IMR-90 (cell line): ENCODE measurements around the gene PTGES. TPM values are rescaled to one million over a fixed set of nuclear protein-coding genes. Genes with fewer than 3 reads are reported as not detected.

Experiments used
- ATAC-seq: fragments of 200-7000 bp; cut with Tn5 transposase; 2 replicates; pipeline ENCODE4 v1.9.1; 2020; ENCODE audit warnings: low read depth, mild to moderate bottlenecking, moderate library complexity
- BruUV-seq: library from RNA; stranded (reverse); fragments of 400-500 nt; replicated peaks from 2 replicates; lab custom pipeline; 2021; lab: Mats Ljungman, UMichigan
- CTCF ChIA-PET: fragments of 300-600 bp; formaldehyde crosslinking; extraction: SDS; loops from one replicate; lab custom pipeline; 2021; ENCODE audit warnings: antibody characterized with exemption; lab: Yijun Ruan, JAX
- POLR2A ChIA-PET: fragments of 300-600 bp; sonication (Branson Sonifier 250); formaldehyde crosslinking; loops from one replicate; lab custom pipeline; 2022; ENCODE audit warnings: antibody characterized with exemption; ENCODE audit not compliant: unreplicated experiment; lab: Charles Lee
- DNase-seq: peaks from one replicate; pipeline ENCODE4 v3.0.0; 2013
- H2AFZ ChIP-seq: replicated peaks from 2 replicates; pipeline ENCODE3; 2013; ENCODE audit warnings: low read length, mild to moderate bottlenecking; ENCODE audit not compliant: poor library complexity
- H2AK5ac ChIP-seq: 2 replicates; pipeline ENCODE4 v1.6.1; 2013; ENCODE audit warnings: low read depth, low read length, inconsistent platforms
- H2AK9ac ChIP-seq: replicated peaks from 2 replicates; pipeline ENCODE3; 2013; ENCODE audit warnings: mild to moderate bottlenecking, low read depth, low read length, moderate library complexity; ENCODE audit not compliant: poor library complexity
- H2BK120ac ChIP-seq: 2 replicates; pipeline ENCODE4 v1.6.1; 2013; ENCODE audit warnings: low read depth, low read length, inconsistent platforms
- H2BK15ac ChIP-seq: 3 replicates; pipeline ENCODE4 v1.6.1; 2013; ENCODE audit warnings: low read depth, low read length, inconsistent platforms
- H2BK20ac ChIP-seq: 2 replicates; pipeline ENCODE4 v1.6.1; 2013; ENCODE audit warnings: low read depth, mild to moderate bottlenecking, inconsistent platforms, low read length, moderate library complexity
- H2BK5ac ChIP-seq: 2 replicates; pipeline ENCODE4 v1.6.1; 2013; ENCODE audit warnings: mild to moderate bottlenecking, low read depth, low read length, inconsistent platforms; ENCODE audit not compliant: poor library complexity, severe bottlenecking
- H3K14ac ChIP-seq: replicated peaks from 2 replicates; pipeline ENCODE4 v1.6.1; 2013; ENCODE audit warnings: low read depth, low read length, inconsistent platforms
- H3K18ac ChIP-seq: 2 replicates; pipeline ENCODE4 v1.6.1; 2013; ENCODE audit warnings: low read depth, low read length, control low read depth
- H3K23ac ChIP-seq: 2 replicates; pipeline ENCODE4 v1.6.1; 2013; ENCODE audit warnings: low read depth, low read length, inconsistent platforms
- H3K27ac ChIP-seq: 2 replicates; pipeline ENCODE4 v1.5.1; 2013; ENCODE audit warnings: mild to moderate bottlenecking, control low read depth, low read length; ENCODE audit not compliant: insufficient read depth
- H3K27me3 ChIP-seq: 2 replicates; pipeline ENCODE4 v1.6.1; 2013; ENCODE audit warnings: low read length; ENCODE audit not compliant: control insufficient read depth, insufficient read depth
- H3K36me3 ChIP-seq: 2 replicates; pipeline ENCODE4 v1.6.1; 2013; ENCODE audit warnings: low read length, mixed read lengths; ENCODE audit not compliant: control insufficient read depth, insufficient read depth
- H3K4ac ChIP-seq: 2 replicates; pipeline ENCODE4 v1.6.1; 2013; ENCODE audit warnings: low read depth, low read length, inconsistent platforms
- H3K4me1 ChIP-seq: 2 replicates; pipeline ENCODE4 v1.6.1; 2013; ENCODE audit warnings: low read length, mixed read lengths; ENCODE audit not compliant: control insufficient read depth, insufficient read depth
- H3K4me2 ChIP-seq: 2 replicates; pipeline ENCODE4 v1.6.1; 2013; ENCODE audit warnings: low read depth, mild to moderate bottlenecking, control low read depth, low read length, moderate library complexity
- H3K4me3 ChIP-seq: 2 replicates; pipeline ENCODE4 v1.5.1; 2013; ENCODE audit warnings: low read depth, mild to moderate bottlenecking, control low read depth, low read length, moderate library complexity; ENCODE audit not compliant: insufficient read depth
- H3K56ac ChIP-seq: 2 replicates; pipeline ENCODE4 v1.6.1; 2013; ENCODE audit warnings: low read length, inconsistent platforms; ENCODE audit not compliant: insufficient read depth; ENCODE audit errors: extremely low read depth
- H3K79me1 ChIP-seq, 2 experiments: 2 replicates each; pipeline ENCODE4 v1.6.1; 2013; ENCODE audit warnings: low read length in 2 of 2, inconsistent platforms in 1 of 2, low read depth in 1 of 2
- H3K9ac ChIP-seq: 2 replicates; pipeline ENCODE4 v1.6.1; 2013; ENCODE audit warnings: low read depth, low read length, control low read depth
- H3K9me1 ChIP-seq: 2 replicates; pipeline ENCODE4 v1.6.1; 2013; ENCODE audit warnings: low read length, inconsistent platforms; ENCODE audit not compliant: insufficient read depth
- H3K9me3 ChIP-seq: 2 replicates; pipeline ENCODE4 v1.6.1; 2013; ENCODE audit warnings: low read length; ENCODE audit not compliant: control insufficient read depth, insufficient read depth
- H4K20me1 ChIP-seq: 2 replicates; pipeline ENCODE4 v1.6.1; 2013; ENCODE audit warnings: low read length, inconsistent platforms; ENCODE audit not compliant: insufficient read depth
- H4K5ac ChIP-seq: 2 replicates; pipeline ENCODE4 v1.6.1; 2013; ENCODE audit warnings: mild to moderate bottlenecking, low read depth, low read length, control low read depth
- H4K8ac ChIP-seq, 2 experiments: 2 replicates each; pipeline ENCODE4 v1.6.1; 2013; ENCODE audit warnings: low read depth in 2 of 2, low read length in 2 of 2, control low read depth in 1 of 2, inconsistent platforms in 1 of 2
- H4K91ac ChIP-seq: 2 replicates; pipeline ENCODE4 v1.6.1; 2013; ENCODE audit warnings: low read depth, low read length, inconsistent platforms; ENCODE audit not compliant: insufficient read depth
- CEBPB ChIP-seq: IDR thresholded peaks from 2 replicates; pipeline ENCODE4 v1.6.1; 2012; ENCODE audit warnings: low read depth, low read length, improper control_type of control experiment
- RAD21 ChIP-seq: IDR thresholded peaks from 2 replicates; pipeline ENCODE4 v1.6.1; 2012; ENCODE audit warnings: low read length, improper control_type of control experiment
- WGBS, 2 experiments: methylation state at CpG; one replicate each; pipeline versions ENCODE4 v1.1.5 to v1.1.7; 2013; ENCODE audit warnings: missing lambda C conversion rate in 2 of 2; ENCODE audit not compliant: insufficient read length in 1 of 2; ENCODE audit errors: extremely low coverage in 2 of 2; 5-methylcytosine and 5-hydroxymethylcytosine counted together
- dilution Hi-C: fragments of 300-500 bp; cut with HindIII; formaldehyde crosslinking; loops from one replicate; pipeline ENCODE4 v1.14.3; 2018; ENCODE audit warnings: low sequenced_read_pairs; ENCODE audit not compliant: unreplicated experiment
- in situ Hi-C: fragments of 300-500 bp; cut with MboI; formaldehyde crosslinking; loops from 3 replicates; pipeline ENCODE4 v1.14.3; 2019; ENCODE audit warnings: low sequenced_read_pairs, inconsistent platforms, mixed read lengths
- intact Hi-C: fragments of 100-400 bp; cut with micrococcal nuclease; formaldehyde crosslinking; loops from 2 replicates; pipeline ENCODE4 v1.10.0; 2022
- polyA plus RNA-seq, 3 experiments: library from polyadenylated mRNA; depleted of rRNA; stranded (reverse); fragments of >200 nt; gene quantifications; 2 replicates each; pipeline ENCODE4 v1.2.3, GENCODE V29; 2012; ENCODE audit warnings: low replicate concordance in 1 of 3
- total RNA-seq: library from RNA; depleted of rRNA; stranded (reverse); fragments of >200 nt; gene quantifications from 2 replicates; pipeline ENCODE4 v1.2.3, GENCODE V29; 2012
- TF ChIP-seq, protein P1 (sequence below): fragments of 150-350 bp; IDR thresholded peaks from 2 replicates; pipeline ENCODE4 v1.6.1; 2016; ENCODE audit warnings: low read depth, mild to moderate bottlenecking, low read length, moderate library complexity, borderline replicate concordance
- TF ChIP-seq, protein P2 (sequence below): conservative IDR thresholded peaks from 2 replicates; pipeline ENCODE4 v1.5.1; 2012; ENCODE audit warnings: mild to moderate bottlenecking, low read depth, low read length, improper control_type of control experiment

PTGES gene
- total and polyA plus RNA-seq, 2 of the 4 experiments (the other 2 are of a cell fraction): 3.2 to 6.3 TPM

DNA sequence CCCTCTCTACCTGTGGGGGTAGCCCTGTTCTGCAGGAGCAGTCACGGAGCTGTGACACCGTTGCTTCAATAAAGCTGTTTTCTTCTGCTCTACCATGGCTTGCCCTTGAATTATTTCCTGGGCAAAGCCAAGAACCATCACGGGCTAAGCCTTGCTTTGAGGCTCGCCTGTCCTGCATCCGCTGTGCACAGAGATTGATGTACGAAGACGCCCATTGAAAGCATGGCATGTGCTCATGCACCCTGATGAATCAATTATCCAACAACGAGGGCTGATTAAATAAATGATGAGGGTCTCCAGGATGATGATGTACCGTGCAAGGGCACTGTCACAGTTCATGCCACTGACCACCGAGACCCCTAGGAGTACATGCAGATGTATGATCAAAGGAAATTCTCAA is 20.7 kb downstream of the PTGES start:
- dilution Hi-C loops: no loop called here
- no peak overlapping the region for H4K5ac ChIP-seq
- no peak overlapping the region for H3K9ac ChIP-seq
- TF ChIP-seq RAD21 (no peak), CEBPB (no peak)
- TF ChIP-seq, protein P1, sequence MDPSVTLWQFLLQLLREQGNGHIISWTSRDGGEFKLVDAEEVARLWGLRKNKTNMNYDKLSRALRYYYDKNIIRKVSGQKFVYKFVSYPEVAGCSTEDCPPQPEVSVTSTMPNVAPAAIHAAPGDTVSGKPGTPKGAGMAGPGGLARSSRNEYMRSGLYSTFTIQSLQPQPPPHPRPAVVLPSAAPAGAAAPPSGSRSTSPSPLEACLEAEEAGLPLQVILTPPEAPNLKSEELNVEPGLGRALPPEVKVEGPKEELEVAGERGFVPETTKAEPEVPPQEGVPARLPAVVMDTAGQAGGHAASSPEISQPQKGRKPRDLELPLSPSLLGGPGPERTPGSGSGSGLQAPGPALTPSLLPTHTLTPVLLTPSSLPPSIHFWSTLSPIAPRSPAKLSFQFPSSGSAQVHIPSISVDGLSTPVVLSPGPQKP: no peak
- TF ChIP-seq, protein P2, sequence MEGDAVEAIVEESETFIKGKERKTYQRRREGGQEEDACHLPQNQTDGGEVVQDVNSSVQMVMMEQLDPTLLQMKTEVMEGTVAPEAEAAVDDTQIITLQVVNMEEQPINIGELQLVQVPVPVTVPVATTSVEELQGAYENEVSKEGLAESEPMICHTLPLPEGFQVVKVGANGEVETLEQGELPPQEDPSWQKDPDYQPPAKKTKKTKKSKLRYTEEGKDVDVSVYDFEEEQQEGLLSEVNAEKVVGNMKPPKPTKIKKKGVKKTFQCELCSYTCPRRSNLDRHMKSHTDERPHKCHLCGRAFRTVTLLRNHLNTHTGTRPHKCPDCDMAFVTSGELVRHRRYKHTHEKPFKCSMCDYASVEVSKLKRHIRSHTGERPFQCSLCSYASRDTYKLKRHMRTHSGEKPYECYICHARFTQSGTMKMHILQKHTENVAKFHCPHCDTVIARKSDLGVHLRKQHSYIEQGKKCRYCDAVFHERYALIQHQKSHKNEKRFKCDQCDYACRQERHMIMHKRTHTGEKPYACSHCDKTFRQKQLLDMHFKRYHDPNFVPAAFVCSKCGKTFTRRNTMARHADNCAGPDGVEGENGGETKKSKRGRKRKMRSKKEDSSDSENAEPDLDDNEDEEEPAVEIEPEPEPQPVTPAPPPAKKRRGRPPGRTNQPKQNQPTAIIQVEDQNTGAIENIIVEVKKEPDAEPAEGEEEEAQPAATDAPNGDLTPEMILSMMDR: no peak
- H3K79me1 ChIP-seq: no peaks in the 10 kb centered on the region
- no peak overlapping the region for H3K14ac ChIP-seq
- H3K56ac ChIP-seq: no peak overlapping the region
- no peaks in the 10 kb centered on the region for H3K9me1 ChIP-seq
- H2BK5ac ChIP-seq: no peak overlapping the region
- no peak overlapping the region for H3K4ac ChIP-seq
- no peaks in the 10 kb centered on the region; the same call in 1 of the 2 replicates for H3K27me3 ChIP-seq
- ATAC-seq (no peak), DNase-seq (no peak)
- 37% methylated on average over 3 of the region's 10 CpGs; no CpG with 5 or more reads in 1 of the 2 experiments for WGBS, 2 experiments
- no peak overlapping the region for H4K91ac ChIP-seq
- POLR2A ChIA-PET: no interaction called here
- no peak overlapping the region for H2AK9ac ChIP-seq
- no peak overlapping the region for H2BK20ac ChIP-seq
- in situ Hi-C loops: no loop called here
- no peaks in the 10 kb centered on the region for H3K9me3 ChIP-seq
- H3K4me3 ChIP-seq: no peak overlapping the region
- H2AK5ac ChIP-seq: no peak overlapping the region
- H3K36me3 ChIP-seq: no peaks in the 10 kb centered on the region
- H3K18ac ChIP-seq: no peak overlapping the region
- intact Hi-C loops: no loop called here
- no peaks in the 10 kb centered on the region for H4K20me1 ChIP-seq
- H3K27ac ChIP-seq: no peak overlapping the region
- no peak overlapping the region for H2BK120ac ChIP-seq
- CTCF ChIA-PET: no interaction called here
- H2BK15ac ChIP-seq: no peak overlapping the region
- no peak overlapping the region for H3K23ac ChIP-seq
- H4K8ac ChIP-seq: no peak overlapping the region
- no peak overlapping the region for H3K4me2 ChIP-seq
- no peaks in the 10 kb centered on the region; the same call in 1 of the 2 replicates for H3K4me1 ChIP-seq
- BruUV-seq: no TSS peak
- H2AFZ ChIP-seq: no peak overlapping the region
